ENCODE data around the gene SLC2A3.
"Not testable (repeated sequence)": the region's sequence is repeated elsewhere in the genome, so short reads cannot be mapped to it uniquely, and the experiment has no call there.

SLC2A3 gene

GRCh38 chr12:7951671-7952070 lies 15.7 kb upstream of the SLC2A3 start:
- Histone ChIP-seq H3K27me3 (ENCODE audit: low read depth, low read length) (no peaks in the 10 kb centered on the region), H3K4me3 (ENCODE audit: low read length) (no peak overlapping the region), H3K4me2 (ENCODE audit: low read length) (no peak overlapping the region), H3K79me2 (ENCODE audit: low read length) (no peaks in the 10 kb centered on the region), H2AFZ (ENCODE audit: low read depth, low read length) (no peak overlapping the region), H4K20me1 (ENCODE audit: insufficient read depth, low read length) (no peaks in the 10 kb centered on the region), H3K9me3 (ENCODE audit: insufficient read depth, low read length) (no peaks in the 10 kb centered on the region), H3K9ac (ENCODE audit: low read length) (no peak overlapping the region), H3K36me3 (replicated peaks; ENCODE audit: low read depth, low read length) (no peaks in the 10 kb centered on the region), H3K4me1 (ENCODE audit: low read length) (peaks cover 11% of the 10 kb centered on the region), H3K27ac (ENCODE audit: low read length) (no peak overlapping the region)
- no peak for TF ChIP-seq EZH2phosphoT487 (IDR thresholded peaks at IDR 0.05; ENCODE audit: low read depth)
- TF ChIP-seq, protein P1, sequence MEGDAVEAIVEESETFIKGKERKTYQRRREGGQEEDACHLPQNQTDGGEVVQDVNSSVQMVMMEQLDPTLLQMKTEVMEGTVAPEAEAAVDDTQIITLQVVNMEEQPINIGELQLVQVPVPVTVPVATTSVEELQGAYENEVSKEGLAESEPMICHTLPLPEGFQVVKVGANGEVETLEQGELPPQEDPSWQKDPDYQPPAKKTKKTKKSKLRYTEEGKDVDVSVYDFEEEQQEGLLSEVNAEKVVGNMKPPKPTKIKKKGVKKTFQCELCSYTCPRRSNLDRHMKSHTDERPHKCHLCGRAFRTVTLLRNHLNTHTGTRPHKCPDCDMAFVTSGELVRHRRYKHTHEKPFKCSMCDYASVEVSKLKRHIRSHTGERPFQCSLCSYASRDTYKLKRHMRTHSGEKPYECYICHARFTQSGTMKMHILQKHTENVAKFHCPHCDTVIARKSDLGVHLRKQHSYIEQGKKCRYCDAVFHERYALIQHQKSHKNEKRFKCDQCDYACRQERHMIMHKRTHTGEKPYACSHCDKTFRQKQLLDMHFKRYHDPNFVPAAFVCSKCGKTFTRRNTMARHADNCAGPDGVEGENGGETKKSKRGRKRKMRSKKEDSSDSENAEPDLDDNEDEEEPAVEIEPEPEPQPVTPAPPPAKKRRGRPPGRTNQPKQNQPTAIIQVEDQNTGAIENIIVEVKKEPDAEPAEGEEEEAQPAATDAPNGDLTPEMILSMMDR (IDR thresholded peaks at IDR 0.05; ENCODE audit: low read depth, low read length), result no peak

DNA sequence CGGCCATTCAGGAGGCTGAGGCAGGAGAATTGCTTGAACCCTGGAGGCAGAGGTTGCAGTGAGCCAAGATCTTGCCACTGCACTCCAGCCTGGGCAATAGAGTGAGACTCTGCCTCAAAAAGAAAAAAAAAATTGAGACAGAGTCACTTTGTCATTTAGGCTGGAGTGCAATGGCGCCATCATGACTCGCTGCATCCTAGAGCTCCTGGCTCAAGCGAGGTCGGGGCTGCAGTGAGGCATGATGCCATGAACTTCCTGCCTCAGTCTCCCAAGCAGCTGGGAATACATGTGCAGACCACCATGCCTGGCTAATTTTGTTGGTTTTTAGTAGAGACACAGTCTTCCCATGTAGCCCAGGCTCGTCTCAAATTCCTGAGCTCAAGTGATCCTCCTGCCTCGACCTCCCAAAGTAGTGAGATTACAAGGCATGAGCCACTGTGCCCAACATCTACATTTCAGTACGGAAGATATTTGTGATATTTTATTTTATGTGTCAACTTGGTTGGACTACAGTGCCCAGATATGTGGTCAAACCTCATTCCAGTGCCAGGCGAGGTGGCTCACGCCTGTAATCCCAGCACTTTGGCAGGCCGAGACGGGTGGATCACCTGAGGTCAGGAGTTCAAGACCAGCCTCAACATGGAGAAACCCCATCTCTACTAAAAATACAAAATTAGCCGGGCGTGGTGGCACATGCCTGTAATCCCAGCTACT lies 14.4 kb upstream of the SLC2A3 start:
- H2AFZ ChIP-seq (ENCODE audit: low read depth, low read length); H3K9ac ChIP-seq (ENCODE audit: low read length); H3K9me3 ChIP-seq (ENCODE audit: insufficient read depth, low read length); H3K79me2 ChIP-seq (ENCODE audit: low read length); H3K4me2 ChIP-seq (ENCODE audit: low read length); H3K4me3 ChIP-seq (ENCODE audit: low read length); H3K36me3 ChIP-seq (replicated peaks; ENCODE audit: low read depth, low read length); H3K27me3 ChIP-seq (ENCODE audit: low read depth, low read length); H3K27ac ChIP-seq (ENCODE audit: low read length); H4K20me1 ChIP-seq (ENCODE audit: insufficient read depth, low read length): not testable (repeated sequence)
- peaks cover 11% of the 10 kb centered on the region for H3K4me1 ChIP-seq (ENCODE audit: low read length)

DNA sequence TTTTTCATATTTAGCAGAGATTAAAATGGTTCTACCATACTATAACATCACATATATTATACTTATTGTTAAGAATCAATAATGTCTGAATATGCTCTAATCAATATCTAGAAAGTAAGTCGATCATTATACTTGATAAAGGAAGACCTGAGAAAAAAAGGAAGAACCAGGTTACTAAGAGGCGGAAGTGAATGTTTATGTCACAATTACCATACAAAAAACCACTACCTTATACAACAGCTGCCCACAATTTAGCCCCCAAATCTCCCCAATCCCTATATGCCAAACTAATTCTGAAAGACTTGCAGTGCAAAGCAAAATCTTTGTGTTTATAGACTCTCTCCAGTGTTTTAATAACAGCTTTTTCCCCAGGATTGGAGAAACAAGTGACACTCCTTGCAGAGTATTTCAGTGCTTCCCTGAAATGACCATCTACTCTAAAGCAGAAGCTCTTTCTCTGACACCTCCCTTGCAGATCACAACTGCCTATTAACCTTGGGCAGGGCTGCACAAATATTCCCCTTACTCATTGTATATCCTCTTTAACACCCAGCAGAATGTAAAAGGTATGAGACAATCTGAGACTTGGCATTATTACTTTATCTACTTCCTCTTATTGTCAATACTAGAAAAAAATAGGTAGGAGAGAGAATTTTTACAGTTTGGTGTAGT lies 12.7 kb upstream of the SLC2A3 start:
- no peak overlapping the region for H2AFZ ChIP-seq (ENCODE audit: low read depth, low read length)
- H3K27me3 ChIP-seq (ENCODE audit: low read depth, low read length), result no peaks in the 10 kb centered on the region
- peak overlapping the region; percentile 25 for H3K4me2 ChIP-seq (ENCODE audit: low read length)
- H3K27ac ChIP-seq (ENCODE audit: low read length), result no peak overlapping the region
- no peak overlapping the region for H3K4me3 ChIP-seq (ENCODE audit: low read length)
- peaks cover 11% of the 10 kb centered on the region for H3K4me1 ChIP-seq (ENCODE audit: low read length)
- TF ChIP-seq EZH2phosphoT487 (IDR thresholded peaks at IDR 0.05; ENCODE audit: low read depth), result no peak
- TF ChIP-seq, protein P1 (IDR thresholded peaks at IDR 0.05; ENCODE audit: low read depth, low read length), result no peak
- no peaks in the 10 kb centered on the region for H3K9me3 ChIP-seq (ENCODE audit: insufficient read depth, low read length)
- no peak overlapping the region for H3K9ac ChIP-seq (ENCODE audit: low read length)
- no peaks in the 10 kb centered on the region for H3K79me2 ChIP-seq (ENCODE audit: low read length)
- H3K36me3 ChIP-seq (replicated peaks; ENCODE audit: low read depth, low read length), result no peaks in the 10 kb centered on the region
- H4K20me1 ChIP-seq (ENCODE audit: insufficient read depth, low read length), result no peaks in the 10 kb centered on the region

DNA sequence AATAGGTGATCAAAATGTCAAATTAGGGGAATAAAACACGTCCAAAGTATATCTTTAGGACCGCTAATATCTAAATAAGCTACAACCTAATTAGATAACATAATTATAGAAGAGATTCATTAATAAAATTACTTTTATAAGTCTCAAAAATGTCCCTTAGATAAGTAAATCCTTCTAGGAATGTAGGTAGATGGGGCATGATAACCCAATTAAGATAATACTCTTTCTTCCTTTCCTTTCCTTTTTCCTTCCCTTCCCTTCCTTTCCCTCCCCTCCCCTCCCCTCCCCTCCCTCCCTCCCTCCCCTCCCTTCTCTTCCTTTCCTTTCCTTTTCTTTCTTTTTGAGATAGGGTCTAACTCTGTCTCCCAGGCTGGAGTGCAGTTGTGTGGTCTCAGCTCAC lies 11.0 kb upstream of the SLC2A3 start:
- Histone ChIP-seq H3K4me1 (ENCODE audit: low read length) (peaks cover 11% of the 10 kb centered on the region), H3K27me3 (ENCODE audit: low read depth, low read length) (no peaks in the 10 kb centered on the region), H3K4me3 (ENCODE audit: low read length) (no peak overlapping the region), H3K36me3 (replicated peaks; ENCODE audit: low read depth, low read length) (no peaks in the 10 kb centered on the region), H4K20me1 (ENCODE audit: insufficient read depth, low read length) (no peaks in the 10 kb centered on the region), H3K27ac (ENCODE audit: low read length) (no peak overlapping the region), H3K79me2 (ENCODE audit: low read length) (no peaks in the 10 kb centered on the region), H3K9me3 (ENCODE audit: insufficient read depth, low read length) (no peaks in the 10 kb centered on the region), H2AFZ (ENCODE audit: low read depth, low read length) (no peak overlapping the region), H3K4me2 (ENCODE audit: low read length) (no peak overlapping the region), H3K9ac (ENCODE audit: low read length) (no peak overlapping the region)
- no peak for TF ChIP-seq EZH2phosphoT487 (IDR thresholded peaks at IDR 0.05; ENCODE audit: low read depth)
- TF ChIP-seq, protein P1 (IDR thresholded peaks at IDR 0.05; ENCODE audit: low read depth, low read length), result no peak

GRCh38 chr12:7944760-7945159 lies 8.8 kb upstream of the SLC2A3 start:
- not testable (repeated sequence) for H3K27ac ChIP-seq (ENCODE audit: low read length); H3K36me3 ChIP-seq (replicated peaks; ENCODE audit: low read depth, low read length); H4K20me1 ChIP-seq (ENCODE audit: insufficient read depth, low read length); H2AFZ ChIP-seq (ENCODE audit: low read depth, low read length); H3K9ac ChIP-seq (ENCODE audit: low read length); H3K4me2 ChIP-seq (ENCODE audit: low read length); H3K79me2 ChIP-seq (ENCODE audit: low read length); H3K27me3 ChIP-seq (ENCODE audit: low read depth, low read length); H3K9me3 ChIP-seq (ENCODE audit: insufficient read depth, low read length); H3K4me3 ChIP-seq (ENCODE audit: low read length)
- peaks cover 11% of the 10 kb centered on the region for H3K4me1 ChIP-seq (ENCODE audit: low read length)
